ACC112 (cell line): Measurements from ENCODE around the gene PLIN5.
"Not testable (repeated sequence)": the region's sequence is repeated elsewhere in the genome, so short reads cannot be mapped to it uniquely, and the experiment has no call there.

Experiments used
- H2AFZ ChIP-seq: fragments of 200-600 bp; sonication (generic); one replicate; pipeline ENCODE4 v1.6.0; 2017; ENCODE audit warnings: antibody characterized with exemption, low read length; ENCODE audit not compliant: unreplicated experiment
- H3K27ac ChIP-seq: fragments of 200-600 bp; sonication (generic); 2 replicates; pipeline ENCODE4 v1.5.1; 2014; ENCODE audit warnings: low read depth, mild to moderate bottlenecking, antibody characterized with exemption, low read length, moderate library complexity
- H3K27me3 ChIP-seq: fragments of 200-600 bp; sonication (generic); 2 replicates; pipeline ENCODE4 v1.6.1; 2014; ENCODE audit warnings: mild to moderate bottlenecking, antibody characterized with exemption, low read length, moderate library complexity, mixed read lengths; ENCODE audit not compliant: insufficient read depth
- H3K36me3 ChIP-seq: fragments of 200-600 bp; sonication (generic); 2 replicates; pipeline ENCODE4 v1.6.1; 2016; ENCODE audit warnings: mild to moderate bottlenecking, antibody characterized with exemption, low read length, moderate library complexity, mixed read lengths; ENCODE audit not compliant: insufficient read depth
- H3K4me1 ChIP-seq: fragments of 200-600 bp; sonication (generic); one replicate; pipeline ENCODE4 v1.6.1; 2016; ENCODE audit warnings: low read length, mixed read lengths; ENCODE audit not compliant: insufficient read depth, unreplicated experiment, control insufficient read depth
- H3K4me3 ChIP-seq: fragments of 200-600 bp; sonication (generic); 2 replicates; pipeline ENCODE4 v1.5.1; 2014; ENCODE audit warnings: mild to moderate bottlenecking, low read depth, low read length
- H3K79me2 ChIP-seq: fragments of 200-600 bp; sonication (generic); one replicate; pipeline ENCODE4 v1.6.0; 2016; ENCODE audit warnings: low read length; ENCODE audit not compliant: control insufficient read depth, unreplicated experiment, insufficient read depth

Gene PLIN5

DNA sequence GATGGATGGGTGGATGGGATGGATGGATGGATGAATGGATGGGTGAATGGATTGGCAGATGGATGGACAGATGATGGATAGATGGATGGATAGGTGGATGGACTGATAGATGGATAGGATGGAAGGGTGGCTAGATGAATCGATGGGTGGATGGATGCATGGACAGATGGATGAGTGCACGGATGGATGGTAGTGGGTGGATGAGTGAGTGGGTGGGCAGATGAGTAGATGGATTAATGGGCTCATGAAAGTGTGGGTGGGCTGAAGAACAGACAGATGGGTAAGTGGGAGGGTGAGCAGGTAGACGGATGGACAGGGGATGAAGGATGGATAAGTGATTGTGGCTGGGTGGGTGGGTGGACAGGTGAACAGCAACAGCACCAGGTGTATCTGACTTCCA is 18.8 kb upstream of the PLIN5 start:
- Histone ChIP-seq H3K27ac (no peak overlapping the region), H2AFZ (no peak overlapping the region), H3K36me3 (no peaks in the 10 kb centered on the region), H3K4me1 (no peaks in the 10 kb centered on the region), H3K27me3 (no peaks in the 10 kb centered on the region), H3K4me3 (no peak overlapping the region), H3K79me2 (no peaks in the 10 kb centered on the region)

DNA sequence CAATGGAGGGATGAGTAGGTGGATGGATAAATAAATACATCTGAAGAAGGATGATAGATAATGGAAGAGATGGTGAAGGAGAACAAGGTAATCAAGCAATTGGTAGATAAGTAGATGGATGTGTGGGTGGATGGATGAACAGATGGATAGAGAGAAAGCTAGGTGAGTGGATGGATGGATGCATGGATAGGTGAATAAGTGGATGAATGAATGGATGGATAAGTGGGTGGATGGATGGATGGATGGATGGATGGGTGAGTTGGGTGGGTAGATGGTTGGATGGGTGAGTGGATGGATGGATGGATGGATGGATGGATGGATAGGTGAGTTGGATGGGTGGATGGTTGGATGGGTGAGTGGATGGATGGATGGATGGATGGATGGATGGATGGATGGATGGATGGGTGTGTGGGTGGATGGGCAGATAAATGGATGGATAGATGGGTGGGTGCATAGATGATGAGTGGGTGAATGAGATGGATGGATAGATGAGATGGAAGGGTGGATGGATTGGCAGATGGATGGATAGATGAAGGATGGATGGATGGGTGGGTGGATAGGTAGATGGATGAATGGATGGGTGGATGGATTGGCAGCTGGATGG is 18.2 kb upstream of the PLIN5 start:
- H2AFZ ChIP-seq = no peak overlapping the region
- H3K27me3 ChIP-seq = no peaks in the 10 kb centered on the region
- H3K79me2 ChIP-seq = no peaks in the 10 kb centered on the region
- no peak overlapping the region for H3K27ac ChIP-seq
- H3K4me3 ChIP-seq = no peak overlapping the region
- H3K4me1 ChIP-seq = no peaks in the 10 kb centered on the region
- no peaks in the 10 kb centered on the region for H3K36me3 ChIP-seq

DNA sequence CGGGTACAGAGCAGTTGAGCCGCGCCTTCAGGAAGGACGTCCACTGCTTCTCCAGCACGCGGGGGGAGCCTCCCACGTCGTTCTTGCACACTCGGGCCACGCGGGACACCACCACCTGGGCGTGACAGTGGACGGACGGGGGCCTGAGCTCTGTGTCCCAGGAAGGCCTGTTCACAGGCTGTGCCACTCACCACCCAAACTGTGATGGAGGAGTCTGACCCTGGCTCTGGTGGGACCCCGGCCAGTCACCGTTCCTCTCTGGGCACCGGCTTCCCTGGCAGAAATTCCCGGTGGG is 17.4 kb upstream of the PLIN5 start:
- H3K4me1 ChIP-seq = no peaks in the 10 kb centered on the region
- H3K36me3 ChIP-seq = no peaks in the 10 kb centered on the region
- no peak overlapping the region for H2AFZ ChIP-seq
- H3K27me3 ChIP-seq = no peaks in the 10 kb centered on the region
- no peaks in the 10 kb centered on the region for H3K79me2 ChIP-seq
- no peak overlapping the region for H3K4me3 ChIP-seq
- no peak overlapping the region for H3K27ac ChIP-seq

DNA sequence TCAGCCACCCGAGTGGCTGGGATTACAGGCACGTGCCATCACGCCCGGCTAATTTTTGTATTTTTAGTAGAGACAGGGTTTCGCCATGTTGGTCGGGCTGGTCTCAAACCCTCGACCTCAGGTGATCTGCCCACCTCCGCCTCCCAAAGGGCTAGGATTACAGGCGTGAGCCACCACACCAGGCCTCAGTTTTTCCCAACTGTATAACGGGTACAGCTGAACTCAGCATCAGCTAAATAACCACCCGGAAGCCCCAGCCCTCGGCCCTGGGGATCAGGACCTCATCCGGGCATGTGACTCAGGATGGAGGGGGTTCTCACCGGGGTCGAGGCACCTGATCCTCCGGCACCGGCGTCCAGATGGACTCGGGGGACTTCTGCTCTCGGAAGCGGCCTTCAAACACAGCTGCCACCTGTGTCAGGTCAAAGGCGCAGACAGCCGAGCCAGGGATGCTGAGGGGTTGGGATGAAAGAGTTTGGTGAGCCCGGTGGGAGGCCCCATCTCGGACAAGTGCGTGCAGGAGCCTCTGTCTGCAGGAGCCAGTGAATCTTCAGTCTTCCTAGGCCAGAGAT is 15.5 kb upstream of the PLIN5 start:
- no peak overlapping the region for H2AFZ ChIP-seq
- H3K36me3 ChIP-seq = no peaks in the 10 kb centered on the region
- H3K27ac ChIP-seq = no peak overlapping the region
- no peak overlapping the region for H3K4me3 ChIP-seq
- no peaks in the 10 kb centered on the region for H3K4me1 ChIP-seq
- no peaks in the 10 kb centered on the region for H3K79me2 ChIP-seq
- H3K27me3 ChIP-seq = no peaks in the 10 kb centered on the region

DNA sequence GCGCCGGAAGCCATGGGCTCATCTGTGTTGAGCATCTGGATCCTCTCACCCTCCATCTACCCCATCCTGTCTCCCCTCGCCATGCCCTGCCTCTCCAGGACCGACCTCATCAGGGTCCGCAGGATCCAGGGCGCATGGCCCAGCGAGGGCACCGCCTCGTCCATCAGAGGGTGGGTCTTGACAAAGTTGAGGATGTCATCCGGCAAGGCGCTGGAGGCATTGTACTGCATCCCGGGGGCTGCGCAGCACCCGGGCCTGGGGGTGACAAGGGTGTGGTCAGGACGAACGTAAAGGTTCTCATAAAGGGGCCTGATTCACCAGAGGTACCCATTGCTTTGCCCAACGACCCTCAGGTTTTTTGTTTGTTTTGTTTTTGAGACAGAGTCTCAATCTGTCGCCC is 15.0 kb upstream of the PLIN5 start:
- no peaks in the 10 kb centered on the region for H3K27me3 ChIP-seq
- no peak overlapping the region for H2AFZ ChIP-seq
- no peaks in the 10 kb centered on the region for H3K4me1 ChIP-seq
- no peak overlapping the region for H3K4me3 ChIP-seq
- no peaks in the 10 kb centered on the region for H3K36me3 ChIP-seq
- no peak overlapping the region for H3K27ac ChIP-seq
- no peaks in the 10 kb centered on the region for H3K79me2 ChIP-seq

DNA sequence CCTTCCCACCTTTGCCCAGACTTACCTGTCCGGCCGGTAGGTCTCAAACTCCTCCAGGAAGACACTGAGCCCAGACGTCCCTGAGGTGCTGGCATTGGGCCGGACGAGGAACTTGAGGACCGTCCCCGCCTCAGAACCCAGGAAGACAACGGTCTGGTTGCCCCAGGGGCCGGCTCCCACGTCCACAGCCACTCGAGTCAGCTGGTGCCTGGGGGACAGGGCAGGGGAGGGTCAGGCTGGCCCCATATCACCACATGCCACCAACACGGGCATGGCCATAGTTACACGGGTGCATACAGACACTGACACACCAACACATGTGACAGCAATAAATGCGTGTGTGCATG is 13.2 kb upstream of the PLIN5 start:
- Histone ChIP-seq H3K79me2 (no peaks in the 10 kb centered on the region), H3K4me1 (no peaks in the 10 kb centered on the region), H3K27ac (no peak overlapping the region), H3K36me3 (no peaks in the 10 kb centered on the region), H2AFZ (no peak overlapping the region), H3K4me3 (no peak overlapping the region), H3K27me3 (no peaks in the 10 kb centered on the region)

DNA sequence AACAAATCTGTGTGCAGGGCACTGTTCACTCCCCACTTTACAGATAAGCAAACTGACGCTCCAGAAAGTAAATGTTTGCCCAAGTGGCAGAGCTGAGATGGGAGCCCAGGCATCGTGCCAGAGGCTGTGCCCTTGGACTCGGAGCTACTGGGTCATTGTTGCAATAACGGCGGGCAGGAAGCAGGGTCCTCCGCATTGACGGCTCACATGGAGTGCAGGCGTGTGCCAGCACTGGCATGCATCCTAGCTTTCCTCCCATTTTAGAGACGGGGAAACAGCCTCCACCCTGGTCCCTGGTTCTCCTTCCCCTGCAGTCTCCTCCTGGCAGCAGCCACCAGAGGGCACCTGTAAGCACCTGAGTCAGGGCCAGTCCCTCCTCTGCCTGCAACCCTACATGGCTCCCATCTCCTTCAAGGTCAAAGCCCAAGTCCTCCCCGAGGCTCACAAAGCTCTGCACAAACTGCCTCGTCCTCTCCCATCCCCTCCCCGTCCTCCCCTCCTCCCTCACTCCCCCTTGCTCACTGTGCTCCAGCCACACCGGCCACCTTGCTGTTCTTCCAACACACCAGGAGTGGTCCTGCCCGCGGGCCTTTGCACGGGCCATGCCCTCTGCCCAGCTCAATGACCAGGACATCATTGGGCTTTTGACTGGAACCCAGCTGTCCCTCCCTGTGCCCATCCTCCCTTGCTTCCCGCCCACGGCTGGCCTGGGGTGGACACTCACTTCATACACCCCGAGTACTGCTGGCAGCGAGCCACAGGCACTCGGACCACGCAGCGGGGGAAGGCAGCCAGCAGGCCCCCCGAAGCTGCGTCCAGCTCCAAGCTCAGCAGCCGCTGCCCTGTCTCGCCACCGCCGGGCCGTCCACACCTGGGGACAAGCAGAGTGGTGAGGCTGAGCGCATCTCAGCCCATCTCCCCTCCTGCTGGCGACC is 12.5 kb upstream of the PLIN5 start:
- H3K36me3 ChIP-seq = no peaks in the 10 kb centered on the region

DNA sequence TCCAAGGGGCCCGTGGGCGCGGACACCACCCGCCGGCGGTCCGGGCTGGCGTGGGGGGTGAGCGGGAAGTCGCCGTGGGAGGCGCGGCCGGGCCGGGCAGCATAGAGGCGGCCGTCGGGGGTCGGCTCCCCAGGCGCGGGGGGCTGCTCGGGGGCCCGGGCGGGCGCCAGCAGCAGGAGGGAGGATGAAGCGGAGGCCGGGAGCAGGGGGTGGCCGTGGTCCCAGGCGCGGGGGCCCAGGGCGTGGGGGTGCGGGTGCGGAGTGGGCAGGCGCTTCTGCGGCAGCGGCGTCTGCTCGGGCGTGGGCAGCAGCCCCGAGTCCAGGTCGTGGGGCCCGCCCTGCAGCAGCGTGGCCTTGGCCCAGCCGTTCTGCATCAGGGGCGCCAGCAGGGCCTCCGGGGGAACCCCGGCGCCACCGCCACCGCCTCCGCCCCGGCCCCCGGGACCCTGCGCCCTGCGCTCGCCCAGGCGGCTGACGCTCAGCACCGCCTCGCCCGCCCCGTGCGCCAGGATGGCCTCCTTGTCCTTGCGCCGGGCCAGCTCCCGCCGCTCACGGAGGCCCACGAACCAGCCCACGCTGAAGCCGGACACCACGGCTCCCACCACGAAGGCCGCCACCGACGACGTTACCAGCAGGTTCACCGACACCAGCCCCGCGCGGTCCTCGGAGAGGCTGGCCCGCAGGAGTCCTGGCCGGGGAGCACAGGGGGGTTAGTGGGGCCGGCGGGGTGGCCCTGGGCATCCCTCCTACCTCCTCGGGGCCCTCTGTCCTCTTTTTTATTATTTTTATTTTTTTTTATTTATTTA is 9.0 kb upstream of the PLIN5 start:
- no peaks in the 10 kb centered on the region for H3K79me2 ChIP-seq
- no peak overlapping the region for H2AFZ ChIP-seq
- H3K27me3 ChIP-seq = no peaks in the 10 kb centered on the region
- H3K27ac ChIP-seq = no peak overlapping the region
- H3K4me1 ChIP-seq = no peaks in the 10 kb centered on the region
- H3K36me3 ChIP-seq = no peaks in the 10 kb centered on the region
- H3K4me3 ChIP-seq = no peak overlapping the region

More for the DNA sequence above, 12.5 kb upstream of the PLIN5 start:
- no peak overlapping the region for H2AFZ ChIP-seq
- H3K4me3 ChIP-seq = no peak overlapping the region
- H3K27me3 ChIP-seq = no peaks in the 10 kb centered on the region
- no peak overlapping the region for H3K27ac ChIP-seq
- H3K79me2 ChIP-seq = no peaks in the 10 kb centered on the region
- H3K4me1 ChIP-seq = no peaks in the 10 kb centered on the region

DNA sequence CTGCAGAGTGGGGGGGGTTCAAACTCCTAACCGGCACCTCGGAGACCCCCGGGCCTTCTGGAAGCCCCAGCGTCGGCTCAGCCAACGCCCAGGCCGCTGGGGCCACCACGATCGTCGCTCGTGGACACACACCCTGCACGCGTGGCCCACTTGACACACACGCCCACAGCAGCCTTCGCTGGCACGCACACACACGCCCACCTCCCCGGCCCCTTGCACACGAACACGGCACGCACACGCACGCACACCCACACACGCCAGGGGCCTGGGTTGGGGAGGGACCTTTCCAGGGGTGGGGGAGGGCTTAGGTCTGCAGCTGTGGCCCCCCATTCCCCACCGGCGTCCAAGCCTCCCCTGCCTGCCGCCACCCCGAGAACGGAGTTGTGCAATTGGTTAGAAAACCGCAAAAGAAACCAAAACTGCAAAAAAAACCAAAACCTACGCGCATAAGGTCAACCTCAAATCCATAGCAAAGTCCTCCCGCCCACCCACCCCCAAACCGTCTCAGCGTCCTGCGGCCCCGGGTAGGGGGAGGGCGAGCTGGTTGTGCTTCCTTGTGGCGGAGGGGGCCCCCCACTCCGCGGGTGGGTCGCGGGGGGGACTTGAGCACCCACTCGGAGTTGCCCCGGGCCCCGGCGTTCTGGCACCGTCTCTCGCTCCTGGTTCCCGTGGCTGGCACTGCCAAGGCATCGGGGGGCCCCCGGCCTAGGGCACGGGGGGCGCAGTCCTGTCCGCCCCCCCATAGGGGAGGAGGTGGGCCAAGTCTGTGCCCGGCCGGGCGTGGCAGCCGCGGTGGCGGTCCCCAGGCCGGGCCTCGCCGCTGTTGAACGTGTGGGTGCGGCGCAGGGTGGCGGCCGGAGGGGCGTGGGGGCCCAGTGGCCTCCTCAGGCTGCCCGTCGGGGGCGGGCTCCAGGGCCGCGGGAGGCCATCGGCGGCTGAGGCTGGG is 8.1 kb upstream of the PLIN5 start:
- Histone ChIP-seq H3K27me3 (no peaks in the 10 kb centered on the region), H3K4me1 (no peaks in the 10 kb centered on the region), H2AFZ (no peak overlapping the region), H3K27ac (no peak overlapping the region), H3K79me2 (no peaks in the 10 kb centered on the region), H3K36me3 (no peaks in the 10 kb centered on the region), H3K4me3 (no peak overlapping the region)

DNA sequence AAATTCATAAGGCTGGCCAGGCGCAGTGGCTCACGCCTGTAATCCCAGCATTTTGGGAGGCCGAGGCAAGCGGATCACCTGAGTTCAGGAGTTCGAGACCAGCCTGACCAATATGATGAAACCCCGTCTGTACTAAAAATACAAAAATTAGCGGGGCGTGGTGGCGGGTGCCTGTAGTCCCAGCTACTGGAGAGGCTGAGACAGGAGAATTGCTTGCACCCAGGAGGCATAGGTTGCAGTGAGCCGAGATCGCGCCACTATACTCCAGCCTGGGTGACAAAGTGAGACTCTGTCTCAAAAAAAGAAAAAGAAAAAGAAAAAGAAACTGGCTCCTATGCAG is 6.8 kb upstream of the PLIN5 start:
- H3K4me3 ChIP-seq, H3K79me2 ChIP-seq, H3K27me3 ChIP-seq, H3K4me1 ChIP-seq, H3K36me3 ChIP-seq, H3K27ac ChIP-seq, H2AFZ ChIP-seq: not testable (repeated sequence)
